GM19372 (cell line): ENCODE results near the gene ZNF664.

ENCODE experiments used
- ATAC-seq: cut with Tn5 transposase; IDR thresholded peaks from one replicate; pipeline ENCODE4 v1.9.1; 2021; ENCODE audit warnings: mild to moderate bottlenecking, low read depth, moderate library complexity; ENCODE audit not compliant: unreplicated experiment

ZNF664 gene

DNA sequence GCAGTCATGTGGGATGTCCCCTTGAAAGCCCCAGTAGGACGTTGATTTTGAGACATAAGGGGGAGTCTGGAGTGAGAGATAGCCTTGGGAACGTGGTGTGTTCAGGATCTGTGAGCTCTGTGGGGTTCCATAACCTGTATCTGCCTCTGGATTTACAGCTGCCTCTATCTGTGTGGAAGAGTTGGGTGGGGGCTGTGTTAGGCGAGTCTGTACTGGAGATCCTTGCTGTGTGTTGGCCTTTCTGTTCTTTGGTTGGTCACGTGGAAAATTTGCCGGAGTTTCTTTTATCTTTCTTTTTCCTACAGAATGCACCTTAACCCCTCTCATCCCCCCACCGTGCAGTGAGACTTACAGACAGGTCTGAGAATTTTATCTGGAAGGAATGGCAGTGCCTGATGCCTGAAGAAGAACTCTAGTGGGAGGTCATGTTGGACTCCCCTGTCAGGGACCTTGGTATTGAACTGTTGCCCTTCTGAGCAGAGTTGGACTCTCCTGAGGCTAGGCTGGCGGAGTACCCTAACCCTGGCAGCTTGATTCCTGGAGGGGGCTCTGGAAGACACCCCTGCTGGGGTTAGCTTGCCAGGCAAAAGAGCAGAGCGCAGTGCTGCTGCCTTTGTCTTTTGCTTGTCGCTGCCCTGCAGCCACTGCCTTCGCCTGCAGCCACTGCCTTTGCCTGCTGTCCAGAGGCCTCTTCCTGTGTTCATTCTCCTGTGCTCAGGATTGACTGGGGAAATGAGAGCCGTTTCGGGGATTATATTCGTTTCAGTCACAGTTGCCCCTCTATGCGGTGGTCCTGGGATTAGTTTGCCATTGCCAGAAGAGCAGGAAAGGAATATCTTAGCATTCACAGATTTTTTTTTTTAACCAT lies 34.1 kb downstream of the ZNF664 start:
- ATAC-seq: no peak

DNA sequence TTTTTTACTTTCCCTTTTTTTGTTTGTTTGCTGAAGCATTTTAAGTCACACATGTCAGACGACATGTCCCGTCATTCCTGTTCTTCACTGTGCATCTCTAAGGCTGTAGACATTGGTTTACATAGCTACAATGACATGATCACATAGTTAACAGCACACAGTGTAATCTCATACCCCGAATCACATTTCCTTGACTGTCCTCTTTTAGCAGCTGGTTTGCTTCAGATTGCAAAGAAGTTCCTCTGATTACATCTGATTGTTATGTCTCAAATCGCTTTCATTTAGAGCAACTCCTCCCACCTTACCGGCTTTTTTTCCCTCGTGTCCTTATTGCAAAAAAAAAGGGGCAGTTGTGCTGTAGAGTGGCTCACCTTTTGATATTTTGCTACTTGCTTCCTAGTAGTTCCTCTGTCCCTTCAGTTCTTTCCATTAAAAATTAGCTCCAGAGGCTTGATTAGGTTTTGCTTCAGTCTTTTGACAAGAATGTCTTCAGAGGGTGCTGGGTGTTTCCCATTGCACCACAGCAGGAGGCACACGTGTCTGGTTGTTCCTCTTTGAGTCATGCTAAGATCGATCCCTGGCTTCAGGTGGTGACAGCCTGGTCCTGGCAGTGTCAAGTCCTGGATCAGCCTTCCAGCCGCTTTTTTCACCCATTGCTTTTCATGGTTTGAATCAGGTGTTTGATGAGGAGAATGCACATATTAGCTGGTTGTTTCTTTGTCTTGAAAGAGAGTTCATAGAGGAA lies 35.0 kb downstream of the ZNF664 start:
- no peak for ATAC-seq

DNA sequence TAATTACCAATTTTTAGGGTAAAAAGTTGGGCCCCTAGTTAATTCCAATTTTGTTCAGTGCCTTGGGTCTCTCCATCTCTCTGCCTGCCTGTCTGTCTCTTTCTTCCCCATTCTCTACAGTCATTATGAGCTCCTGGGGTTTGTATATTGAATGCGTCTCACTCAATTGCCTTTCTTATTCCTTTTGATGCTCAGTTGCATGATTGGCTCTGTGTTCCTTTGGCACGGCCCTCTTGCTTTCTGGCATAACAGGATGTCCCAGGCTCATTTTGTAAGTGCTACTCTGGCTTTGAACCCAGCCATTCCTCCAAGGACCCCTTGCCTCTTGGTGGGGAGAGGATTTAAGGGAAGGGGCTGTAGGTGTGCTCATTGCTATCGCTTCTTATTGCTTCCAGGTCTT lies 35.6 kb downstream of the ZNF664 start:
- ATAC-seq: no peak

DNA sequence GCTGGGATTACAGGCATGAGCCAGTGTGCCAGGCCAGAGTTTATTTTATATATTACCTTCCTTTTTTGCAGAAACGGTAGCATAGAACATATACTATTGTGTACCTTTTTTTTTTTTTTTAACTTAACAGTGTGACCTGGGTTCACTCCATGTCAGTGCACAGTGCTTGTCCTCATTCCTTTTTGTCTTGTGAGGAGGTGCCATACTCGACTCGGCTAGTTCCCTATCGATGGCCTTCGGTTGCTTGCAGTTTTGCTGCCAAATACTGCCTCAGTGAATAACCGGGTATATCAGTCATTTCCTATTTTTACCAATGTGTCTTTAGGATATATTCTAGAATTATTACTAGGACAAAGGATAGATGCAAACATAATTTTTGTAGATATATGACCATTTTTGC lies 36.8 kb downstream of the ZNF664 start:
- ATAC-seq: no peak

DNA sequence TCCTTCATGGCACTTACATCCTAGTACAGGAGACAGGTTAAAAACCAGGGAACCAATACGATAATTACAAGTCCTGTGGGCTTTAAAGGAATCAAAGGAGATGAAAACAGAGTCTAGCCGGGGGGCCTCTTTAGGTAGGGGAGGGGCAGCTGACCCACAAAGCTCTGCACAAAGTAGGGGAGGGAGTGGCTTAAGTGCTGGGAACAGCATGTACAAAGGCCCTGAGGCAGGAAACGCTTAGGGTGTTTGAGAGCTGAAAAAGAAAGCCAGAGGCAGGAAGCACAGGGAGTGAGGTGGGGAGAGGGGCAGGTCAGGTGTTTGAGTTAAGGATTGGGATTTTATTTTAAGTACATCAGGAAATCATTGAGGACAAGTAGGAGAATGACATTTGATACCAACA lies 37.7 kb downstream of the ZNF664 start:
- ATAC-seq: no peak

DNA sequence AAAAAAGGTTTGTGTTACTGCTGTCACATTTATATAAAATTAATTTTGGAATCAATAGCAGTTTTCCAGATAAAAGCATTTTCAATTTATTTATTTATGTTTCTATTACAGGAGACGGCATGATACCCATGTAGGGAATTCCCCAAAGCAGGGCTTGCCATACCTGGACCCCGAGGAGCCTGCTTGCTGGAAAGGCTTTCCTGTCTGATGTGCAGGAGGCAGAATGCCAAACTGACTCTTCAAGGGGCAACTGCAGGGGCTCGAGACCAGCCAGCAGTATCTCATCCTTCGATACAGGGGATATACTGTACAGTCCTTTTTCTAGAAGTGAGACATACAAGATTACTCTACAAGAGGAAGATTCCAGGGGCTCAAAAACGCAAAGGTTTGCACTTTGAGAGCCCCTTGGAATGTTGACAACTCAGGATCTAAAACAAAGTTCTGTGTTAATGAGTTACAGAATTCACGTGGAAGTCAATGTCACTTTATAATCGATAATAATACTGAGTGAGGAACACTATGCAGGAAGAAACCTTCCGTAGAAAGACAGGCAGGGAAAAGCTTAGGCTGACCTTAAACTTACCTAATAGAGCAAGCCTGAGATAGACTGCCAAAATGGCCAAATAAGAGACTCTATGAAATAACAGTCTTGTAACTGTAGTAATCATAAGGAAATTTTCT lies 38.6 kb downstream of the ZNF664 start:
- no peak for ATAC-seq

DNA sequence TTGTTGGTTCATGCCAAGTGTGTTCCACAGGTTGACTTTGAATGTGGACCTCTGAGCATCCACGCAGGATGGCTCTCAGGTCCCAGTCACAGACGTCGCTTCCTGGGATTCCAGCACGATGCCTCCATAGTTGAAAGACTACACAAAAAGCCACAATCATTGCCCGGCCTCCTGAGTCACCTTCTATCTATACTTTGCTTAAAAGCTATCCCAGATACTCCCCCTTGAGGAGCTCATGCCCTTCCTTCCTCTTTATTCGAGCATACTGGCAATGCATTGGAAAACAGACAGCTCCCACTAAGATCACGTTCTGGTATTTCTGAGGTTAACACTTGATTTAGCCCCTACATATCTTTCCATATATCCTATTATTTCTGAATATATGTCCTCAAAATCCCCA lies 40.1 kb downstream of the ZNF664 start:
- ATAC-seq: no peak

DNA sequence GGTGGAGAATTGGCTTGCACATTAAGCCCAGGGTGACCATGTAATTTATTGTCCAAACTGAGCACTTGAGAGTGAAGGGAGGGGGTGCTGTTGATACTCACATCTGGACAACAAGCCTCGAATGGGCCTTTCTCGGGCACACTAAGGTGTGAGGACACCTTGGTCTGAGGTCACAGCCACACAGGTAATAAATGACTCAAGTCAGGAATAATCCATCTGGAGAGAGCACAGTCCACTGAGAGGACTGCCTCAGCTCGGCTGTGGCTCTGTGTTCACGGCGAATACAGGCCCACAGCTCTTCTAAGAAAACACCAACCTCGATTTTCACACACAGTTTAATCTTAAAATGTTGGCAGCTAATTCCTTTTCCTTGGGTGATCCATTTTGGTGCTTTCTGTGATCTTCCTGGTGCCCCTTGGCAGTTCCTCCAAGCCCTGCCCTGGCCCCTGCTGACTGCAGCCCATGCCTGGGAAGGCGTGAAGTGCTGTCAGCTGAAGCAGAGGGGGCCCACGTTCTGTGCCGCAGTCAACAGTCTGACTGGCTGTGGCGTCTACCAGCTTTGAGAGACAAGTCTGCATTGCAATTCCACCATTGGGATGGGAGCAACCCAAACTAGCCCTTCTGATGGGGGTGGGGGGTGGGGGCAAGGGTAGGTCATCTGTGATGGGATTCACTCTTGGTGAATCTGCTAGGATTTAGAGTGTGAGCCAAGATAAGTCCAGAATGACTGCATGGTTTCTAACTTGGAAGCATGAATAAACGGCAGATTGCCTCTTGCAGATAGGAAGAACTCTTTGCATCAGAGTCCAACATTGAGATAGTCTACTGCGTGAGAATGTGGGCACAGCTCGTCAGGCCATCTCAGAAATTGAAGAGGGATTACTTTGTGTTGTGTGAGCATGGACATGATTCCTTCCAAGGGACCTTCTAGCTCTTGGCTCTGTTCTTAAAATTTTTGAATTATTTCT lies 42.8 kb downstream of the ZNF664 start:
- ATAC-seq: no peak

DNA sequence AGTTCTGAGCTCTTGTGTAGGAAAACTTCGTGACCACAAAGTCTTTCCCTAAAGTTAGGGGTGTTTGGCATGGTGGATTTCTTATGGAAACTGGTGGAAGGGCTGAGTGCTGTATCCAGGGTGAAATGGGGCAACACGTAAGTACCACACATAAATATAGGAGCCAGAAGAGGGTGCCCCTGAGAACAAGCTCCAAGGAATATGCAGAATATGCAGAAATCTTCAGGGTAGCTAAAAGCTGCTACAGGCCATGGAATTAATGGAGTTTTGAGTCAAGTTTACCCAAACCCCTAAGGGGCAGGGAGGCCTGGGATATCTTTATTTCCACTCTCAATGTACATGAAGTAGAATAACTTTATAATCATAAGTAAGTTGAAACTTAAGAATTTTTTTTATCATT lies 44.0 kb downstream of the ZNF664 start:
- no peak for ATAC-seq

DNA sequence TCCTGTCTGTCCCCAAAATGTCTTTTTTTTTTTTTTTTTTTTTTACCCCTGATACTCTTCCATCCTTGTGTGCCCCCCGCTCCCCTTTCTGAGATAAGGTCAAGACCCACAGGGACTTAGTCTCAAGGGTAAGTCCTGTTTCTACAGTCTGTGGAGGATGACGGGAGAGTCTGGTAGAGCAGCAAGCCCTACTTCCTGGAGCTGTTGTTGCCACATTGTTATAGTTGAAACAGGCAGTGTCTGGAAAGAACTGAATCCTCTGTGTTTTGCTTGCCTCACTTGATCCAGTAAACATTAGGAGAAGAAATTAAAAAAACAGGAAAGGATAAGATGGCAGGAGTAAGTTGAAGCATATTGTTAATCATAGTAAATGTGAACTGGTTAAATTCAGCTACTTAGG lies 45.5 kb downstream of the ZNF664 start:
- no peak for ATAC-seq

DNA sequence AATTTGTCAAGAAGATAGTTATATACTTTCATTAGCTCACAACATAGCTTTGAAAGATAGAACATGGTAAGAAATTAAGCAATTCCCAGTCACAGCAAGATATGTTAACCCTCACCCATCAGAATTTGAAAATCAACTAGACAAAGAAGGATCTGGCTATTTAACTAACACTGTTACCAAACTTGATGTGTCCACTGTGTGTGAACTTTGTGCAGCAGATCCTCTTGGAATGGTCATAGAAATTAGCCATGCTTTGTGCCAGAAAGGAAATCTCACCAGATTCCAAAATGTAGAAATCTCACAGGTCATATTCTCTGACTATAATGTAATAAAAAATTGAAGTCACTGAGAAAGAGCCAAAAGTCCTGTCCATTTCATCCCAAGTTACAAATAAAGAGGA lies 46.1 kb downstream of the ZNF664 start:
- ATAC-seq: no peak

DNA sequence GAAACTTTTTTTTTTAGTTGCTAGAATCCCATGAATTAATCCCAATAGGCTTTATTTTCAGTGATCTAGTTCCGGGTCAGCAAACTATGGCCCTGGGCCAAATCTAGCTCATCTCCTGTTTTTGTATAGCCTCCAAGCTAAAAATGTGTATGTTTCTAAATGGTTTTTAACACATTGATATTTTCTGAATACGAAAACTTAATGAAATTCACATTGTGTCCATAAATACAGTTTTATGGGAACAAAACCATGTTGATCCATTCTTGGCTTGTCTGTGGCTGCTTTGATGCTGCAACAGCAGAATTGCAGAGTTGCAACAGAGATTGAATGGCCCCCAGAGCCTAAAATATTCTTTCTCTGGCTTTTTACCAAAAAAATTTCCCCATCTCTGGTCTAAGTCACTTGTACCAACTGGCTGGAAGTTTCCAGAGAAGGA lies 47.5 kb downstream of the ZNF664 start:
- no peak for ATAC-seq

DNA sequence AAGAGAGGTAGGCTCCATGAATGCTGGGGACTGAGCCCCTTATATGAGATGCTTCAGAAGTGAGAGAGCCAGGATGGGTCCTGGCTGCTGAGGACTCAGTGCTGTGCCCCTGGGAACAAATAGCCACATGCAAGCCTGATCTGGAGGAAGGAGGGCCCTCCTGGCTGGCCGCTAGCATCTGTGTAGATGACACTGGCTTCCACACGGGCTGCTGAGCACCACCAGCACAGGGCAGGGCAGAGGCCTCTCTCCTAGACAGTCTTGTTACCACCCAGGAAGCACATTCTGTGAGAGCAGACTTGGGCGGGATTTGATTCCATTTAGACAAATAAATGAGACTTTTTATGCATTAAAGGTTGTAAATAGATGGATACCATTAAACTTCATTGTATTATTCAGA lies 48.0 kb downstream of the ZNF664 start:
- no peak for ATAC-seq

DNA sequence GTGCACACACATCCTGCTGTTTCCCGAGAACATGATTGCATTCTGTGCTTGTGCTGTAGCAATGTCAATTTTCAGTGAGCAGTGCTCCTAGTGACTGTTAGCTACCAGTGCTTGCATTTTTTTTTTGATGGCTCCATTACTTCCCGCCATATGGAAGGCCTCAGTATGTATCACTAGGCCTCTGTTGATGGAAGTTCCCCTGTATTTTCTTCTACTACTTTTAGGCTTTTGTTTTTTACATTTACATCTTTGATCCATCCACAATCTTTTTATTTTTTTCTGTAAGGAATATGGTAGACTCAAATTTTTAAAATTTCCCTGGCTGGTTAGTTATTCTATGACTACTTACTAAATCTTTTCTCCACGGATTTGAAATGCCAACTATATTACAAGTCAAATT lies 49.1 kb downstream of the ZNF664 start:
- ATAC-seq: no peak

DNA sequence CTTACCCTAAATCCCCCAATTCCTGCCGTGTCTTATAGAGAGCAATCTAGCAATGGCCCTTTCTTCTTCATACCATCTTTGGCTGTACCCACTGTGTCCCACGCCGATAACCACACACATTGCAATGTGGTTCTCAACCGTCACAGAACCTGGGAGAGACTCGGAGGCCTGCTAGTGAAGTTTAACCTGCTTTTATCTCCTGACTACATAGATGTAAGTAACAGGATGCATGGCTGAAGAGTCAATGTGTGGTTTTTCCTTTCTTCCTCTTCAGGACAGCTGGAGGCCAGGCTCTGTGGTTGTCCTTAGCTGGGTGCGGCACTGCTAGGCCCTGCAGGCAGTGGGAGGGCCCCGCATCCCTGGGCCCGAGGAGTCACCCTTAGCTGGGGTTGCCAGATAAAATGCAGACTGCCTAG lies 51.3 kb downstream of the ZNF664 start:
- ATAC-seq: no peak

DNA sequence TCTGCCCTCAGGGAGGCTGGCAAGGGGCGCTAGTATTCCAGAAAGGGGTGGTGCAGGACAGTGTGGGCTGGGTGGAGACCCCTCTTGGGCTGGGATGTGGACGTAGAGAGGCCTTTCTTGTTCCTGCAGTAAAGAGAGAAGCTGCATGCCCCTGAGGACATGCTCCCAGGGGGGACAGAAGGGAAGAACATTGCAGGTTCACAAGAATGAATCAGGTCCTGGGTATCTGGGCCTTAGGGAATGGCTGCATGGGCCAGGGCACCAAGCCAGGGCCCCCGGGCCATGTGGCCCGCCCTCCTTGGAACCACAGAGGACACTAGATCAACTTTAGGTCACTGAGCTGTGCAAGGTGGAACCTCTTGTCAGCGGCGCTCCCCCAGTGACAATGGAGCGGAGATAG lies 51.8 kb downstream of the ZNF664 start:
- ATAC-seq: no peak

DNA sequence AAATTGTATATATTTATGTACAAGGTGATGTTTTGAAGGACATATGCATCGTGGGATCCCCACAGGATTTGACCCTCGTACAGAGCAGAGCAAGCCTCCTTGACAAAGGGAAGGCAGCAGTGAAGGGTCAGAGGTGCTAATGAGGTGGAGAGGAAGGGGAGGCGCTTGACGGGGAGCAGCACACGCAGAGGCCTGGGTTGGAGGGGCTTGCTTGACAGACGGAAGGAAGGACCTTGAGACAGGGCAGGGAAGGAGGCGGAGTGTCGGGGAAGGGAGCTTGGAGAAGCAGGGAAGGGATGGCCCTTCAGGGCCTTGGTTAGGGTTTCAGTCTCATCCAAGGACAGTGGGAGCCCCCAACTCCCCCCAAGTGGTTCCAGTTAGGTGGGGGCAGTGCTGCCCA lies 52.6 kb downstream of the ZNF664 start:
- no peak for ATAC-seq

DNA sequence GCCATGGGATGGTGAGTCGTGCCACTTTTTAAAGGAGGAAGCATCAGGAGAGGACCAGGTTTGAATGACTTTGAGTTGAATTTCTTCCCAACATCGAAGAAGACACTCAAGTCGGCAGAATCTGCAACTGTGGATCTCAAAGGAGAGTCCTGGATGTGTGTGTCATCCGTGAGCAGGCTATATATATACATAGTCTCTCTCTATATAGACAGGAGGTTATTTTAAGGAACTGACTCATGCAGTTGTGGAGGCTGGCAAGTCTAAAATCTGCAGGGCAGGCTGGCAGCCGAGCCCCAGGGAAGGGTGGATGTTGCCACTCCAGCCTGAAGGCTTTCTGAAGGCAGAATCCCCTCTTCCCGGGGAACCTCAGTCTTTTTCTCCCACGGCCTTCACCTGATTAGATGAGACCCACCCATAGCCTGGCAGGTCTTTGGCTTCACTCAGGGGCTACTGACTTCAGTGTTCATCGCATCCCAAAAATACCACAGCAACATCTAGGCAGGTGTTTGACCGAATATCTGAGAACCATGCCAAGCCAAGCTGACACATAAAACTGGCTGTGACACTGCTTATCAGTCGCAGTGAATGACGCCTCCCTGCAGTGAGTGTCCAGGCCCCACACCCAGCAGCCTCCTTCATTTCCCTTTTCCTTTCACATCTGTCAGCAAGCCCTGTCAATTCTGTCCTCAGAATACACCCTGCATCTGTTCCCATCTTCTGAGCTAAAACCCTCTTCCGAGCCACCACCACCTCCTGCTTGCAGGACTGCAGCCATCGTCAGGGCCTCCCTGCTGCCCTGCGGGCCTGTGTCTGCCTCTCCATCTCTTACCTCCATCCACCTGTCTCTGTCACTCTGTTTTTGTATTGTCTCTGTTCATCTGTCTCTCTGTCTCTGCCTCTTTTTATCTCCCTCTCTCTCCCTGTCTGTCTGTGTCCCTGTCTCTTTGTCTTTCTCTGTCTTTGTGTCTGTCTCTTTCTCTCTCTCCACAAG lies 54.0 kb downstream of the ZNF664 start:
- no peak for ATAC-seq
